ENCODE data around the gene FHIT. TPM values are rescaled to one million over a fixed set of nuclear protein-coding genes. Genes with fewer than 3 reads are reported as not detected.
"Not testable (repeated sequence)": the region's sequence is repeated elsewhere in the genome, so short reads cannot be mapped to it uniquely, and the experiment has no call there.

FHIT gene
- total RNA-seq, 4 donors from 2014 or later: 1.6 to 12.9 (median 7.8) TPM

- Histone ChIP-seq H3K4me3 (no peak overlapping the region), H3K36me3 (no peaks in the 10 kb centered on the region), H3K9me3 (no peaks in the 10 kb centered on the region), H3K4me1 (no peaks in the 10 kb centered on the region), H3K27me3 (no peaks in the 10 kb centered on the region), H3K27ac (no peak overlapping the region)
- TF ChIP-seq EP300 (IDR thresholded peaks at IDR 0.05): no peak
- TF ChIP-seq, protein P1, sequence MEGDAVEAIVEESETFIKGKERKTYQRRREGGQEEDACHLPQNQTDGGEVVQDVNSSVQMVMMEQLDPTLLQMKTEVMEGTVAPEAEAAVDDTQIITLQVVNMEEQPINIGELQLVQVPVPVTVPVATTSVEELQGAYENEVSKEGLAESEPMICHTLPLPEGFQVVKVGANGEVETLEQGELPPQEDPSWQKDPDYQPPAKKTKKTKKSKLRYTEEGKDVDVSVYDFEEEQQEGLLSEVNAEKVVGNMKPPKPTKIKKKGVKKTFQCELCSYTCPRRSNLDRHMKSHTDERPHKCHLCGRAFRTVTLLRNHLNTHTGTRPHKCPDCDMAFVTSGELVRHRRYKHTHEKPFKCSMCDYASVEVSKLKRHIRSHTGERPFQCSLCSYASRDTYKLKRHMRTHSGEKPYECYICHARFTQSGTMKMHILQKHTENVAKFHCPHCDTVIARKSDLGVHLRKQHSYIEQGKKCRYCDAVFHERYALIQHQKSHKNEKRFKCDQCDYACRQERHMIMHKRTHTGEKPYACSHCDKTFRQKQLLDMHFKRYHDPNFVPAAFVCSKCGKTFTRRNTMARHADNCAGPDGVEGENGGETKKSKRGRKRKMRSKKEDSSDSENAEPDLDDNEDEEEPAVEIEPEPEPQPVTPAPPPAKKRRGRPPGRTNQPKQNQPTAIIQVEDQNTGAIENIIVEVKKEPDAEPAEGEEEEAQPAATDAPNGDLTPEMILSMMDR (IDR thresholded peaks at IDR 0.05): no peak
- TF ChIP-seq POLR2A (IDR thresholded peaks at IDR 0.05): no peak
- WGBS, 2 donors: 73 to 77% methylated on average over 1 of the region's 1 CpG
- DNase-seq (ENCODE audit: low spot score in 2 of 2): no peak
Measured at GRCh38 chr3:60898321-60898720, 352.9 kb downstream of the FHIT start.

- DNase-seq (ENCODE audit: low spot score in 2 of 2): no peak
- H3K27ac ChIP-seq: no peak overlapping the region
- H3K4me1 ChIP-seq: no peaks in the 10 kb centered on the region
- no peaks in the 10 kb centered on the region for H3K27me3 ChIP-seq
- no peaks in the 10 kb centered on the region for H3K36me3 ChIP-seq
- 35 to 49% methylated on average over 2 of the region's 2 CpGs for WGBS, 2 donors
- TF ChIP-seq EP300 (IDR thresholded peaks at IDR 0.05) (no peak), POLR2A (IDR thresholded peaks at IDR 0.05) (no peak)
- TF ChIP-seq, protein P1 (IDR thresholded peaks at IDR 0.05): no peak
- H3K4me3 ChIP-seq: no peak overlapping the region
- H3K9me3 ChIP-seq: no peaks in the 10 kb centered on the region
Measured at GRCh38 chr3:60893946-60894345, 357.3 kb downstream of the FHIT start.

DNA sequence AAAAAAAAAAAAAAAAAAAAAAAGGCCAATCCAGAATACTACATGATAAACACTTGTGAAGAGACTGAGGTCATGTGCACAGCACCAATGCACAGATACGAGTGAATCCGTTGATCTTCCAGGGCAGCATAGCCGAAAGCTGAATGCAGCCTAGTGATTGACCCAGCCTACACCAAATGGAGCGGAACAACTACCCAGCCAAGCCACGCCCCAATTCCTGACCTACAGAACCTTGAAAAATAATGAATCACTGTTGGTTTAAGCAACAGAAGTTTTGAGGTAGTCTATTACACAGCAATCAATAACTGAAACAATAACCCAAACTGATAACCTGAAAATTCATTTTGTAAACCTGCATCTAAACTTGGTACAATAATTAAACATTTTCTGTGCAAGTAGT, 361.0 kb downstream of the FHIT start:
- TF ChIP-seq POLR2A (IDR thresholded peaks at IDR 0.05): no peak
- no peak for TF ChIP-seq EP300 (IDR thresholded peaks at IDR 0.05)
- TF ChIP-seq, protein P1 (IDR thresholded peaks at IDR 0.05): no peak
- Histone ChIP-seq H3K4me3 (no peak overlapping the region), H3K4me1 (no peaks in the 10 kb centered on the region), H3K27ac (no peak overlapping the region), H3K36me3 (no peaks in the 10 kb centered on the region), H3K27me3 (no peaks in the 10 kb centered on the region), H3K9me3 (no peaks in the 10 kb centered on the region)
- WGBS, 2 donors: 74 to 88% methylated on average over 5 of the region's 5 CpGs
- DNase-seq (ENCODE audit: low spot score in 2 of 2): no peak

DNA sequence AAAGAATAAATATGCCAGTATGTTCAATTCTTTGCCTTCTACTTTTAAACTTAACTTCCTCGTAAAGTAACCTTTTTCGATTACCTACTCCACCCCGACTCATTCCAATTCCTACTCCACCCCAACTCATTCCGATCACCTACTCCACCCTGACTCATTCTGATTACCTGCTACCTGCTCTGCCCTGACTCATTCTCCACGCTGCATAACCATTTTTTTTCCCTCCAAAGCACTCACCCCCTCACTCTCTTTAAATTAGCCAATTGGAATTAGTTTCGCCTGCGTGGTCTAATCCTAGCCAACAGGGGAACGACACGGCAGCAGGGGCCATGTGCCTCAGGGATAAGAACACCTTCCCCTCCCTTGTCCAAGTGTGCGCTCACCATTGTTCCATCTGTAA, 362.3 kb downstream of the FHIT start:
- H3K36me3 ChIP-seq; H3K27me3 ChIP-seq; DNase-seq (ENCODE audit: low spot score in 2 of 2); H3K4me3 ChIP-seq; H3K4me1 ChIP-seq; H3K9me3 ChIP-seq; H3K27ac ChIP-seq: not testable (repeated sequence)
- 91 to 93% methylated on average over 10 of the region's 10 CpGs for WGBS, 2 donors

DNA sequence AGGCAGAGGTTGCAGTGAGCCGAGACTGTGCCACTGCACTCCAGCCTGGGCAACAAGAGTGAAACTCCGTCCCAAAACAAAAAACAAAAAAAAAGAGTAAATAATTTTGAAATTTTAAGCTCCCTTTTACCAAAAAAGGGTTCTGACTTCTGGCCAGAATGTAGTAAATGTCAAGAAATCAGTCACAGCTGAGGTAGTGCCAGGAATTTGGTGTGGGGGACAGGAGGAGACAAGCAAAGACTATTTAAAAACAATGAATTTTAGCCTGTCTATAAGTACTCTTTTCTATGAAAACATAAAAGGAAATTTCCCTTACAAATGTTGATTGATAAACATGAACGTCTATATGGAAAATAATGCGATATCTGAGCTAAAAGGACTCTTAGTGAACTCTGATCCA, 363.7 kb downstream of the FHIT start:
- Histone ChIP-seq H3K36me3 (no peaks in the 10 kb centered on the region), H3K27me3 (no peaks in the 10 kb centered on the region), H3K27ac (no peak overlapping the region), H3K4me1 (no peaks in the 10 kb centered on the region), H3K9me3 (peaks cover 0 to 18% (median 1%) of the 10 kb centered on the region in 4 donors), H3K4me3 (no peak overlapping the region)
- TF ChIP-seq POLR2A (IDR thresholded peaks at IDR 0.05) (no peak), EP300 (IDR thresholded peaks at IDR 0.05) (no peak)
- TF ChIP-seq, protein P1 (IDR thresholded peaks at IDR 0.05): no peak
- no peak for DNase-seq (ENCODE audit: low spot score in 2 of 2)
- 79 to 86% methylated on average over 4 of the region's 4 CpGs for WGBS, 2 donors

DNA sequence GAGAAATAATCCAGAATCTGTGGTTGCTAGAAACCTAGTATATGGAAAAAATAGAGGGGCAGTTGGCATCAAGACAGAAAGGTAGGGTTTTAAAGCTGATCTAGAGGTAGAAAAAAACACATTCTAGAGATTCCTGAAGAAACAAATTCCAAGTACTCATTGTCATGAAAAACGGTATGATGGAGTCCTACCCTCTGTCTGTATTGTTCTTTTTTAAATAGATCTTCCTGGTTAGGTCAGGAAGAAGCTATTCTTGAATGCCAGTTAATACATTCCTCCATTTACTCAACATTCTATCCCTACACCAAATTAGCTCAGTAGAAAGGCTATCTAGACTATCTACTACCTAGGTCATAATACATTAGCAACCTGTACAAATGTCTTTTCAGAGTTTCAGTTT, 364.7 kb downstream of the FHIT start:
- TF ChIP-seq, protein P1 (IDR thresholded peaks at IDR 0.05): no peak
- TF ChIP-seq EP300 (IDR thresholded peaks at IDR 0.05) (no peak), POLR2A (IDR thresholded peaks at IDR 0.05) (no peak)
- no peaks in the 10 kb centered on the region for H3K4me1 ChIP-seq
- no peaks in the 10 kb centered on the region for H3K27me3 ChIP-seq
- WGBS, 2 donors: 50 to 52% methylated on average over 1 of the region's 1 CpG
- peaks cover 0 to 26% (median 2%) of the 10 kb centered on the region in 4 donors for H3K9me3 ChIP-seq
- no peak overlapping the region for H3K27ac ChIP-seq
- no peak overlapping the region for H3K4me3 ChIP-seq
- no peaks in the 10 kb centered on the region for H3K36me3 ChIP-seq
- DNase-seq (ENCODE audit: low spot score in 2 of 2): no peak
